GM18867 (cell line): ENCODE measurements around the gene NPNT.
"Not testable (repeated sequence)": the region's sequence is repeated elsewhere in the genome, so short reads cannot be mapped to it uniquely, and the experiment has no call there.

ENCODE experiments used
- ATAC-seq: cut with Tn5 transposase; IDR thresholded peaks from one replicate; pipeline ENCODE4 v1.9.1; 2021; ENCODE audit warnings: mild to moderate bottlenecking, moderate library complexity; ENCODE audit not compliant: unreplicated experiment

NPNT gene

GRCh38 chr4:105894660-105895582 lies at the start of gene NPNT:
NPNT (plus strand) TSS chr4:105895471; CDS start chr4:105895653, 182 bp downstream.
- ATAC-seq: no peak

- no peak for ATAC-seq
Observed at GRCh38 chr4:105845559-105845958, 49.7 kb upstream of the NPNT start.

- ATAC-seq: not testable (repeated sequence)
Observed at GRCh38 chr4:105848359-105848758, 46.9 kb upstream of the NPNT start.

- ATAC-seq: no peak
Observed at GRCh38 chr4:105851196-105851595, 44.1 kb upstream of the NPNT start.

GRCh38 chr4:105852230-105852629 lies 43.0 kb upstream of the NPNT start:
- ATAC-seq: not testable (repeated sequence)

GRCh38 chr4:105858466-105859040 lies 36.7 kb upstream of the NPNT start:
- ATAC-seq: no peak

- no peak for ATAC-seq
Observed at GRCh38 chr4:105859233-105859632, 36.0 kb upstream of the NPNT start.

GRCh38 chr4:105870963-105871362 lies 24.3 kb upstream of the NPNT start:
- no peak for ATAC-seq

GRCh38 chr4:105871997-105872396 lies 23.3 kb upstream of the NPNT start:
- ATAC-seq: no peak

GRCh38 chr4:105875233-105875632 lies 20.0 kb upstream of the NPNT start:
- no peak for ATAC-seq

GRCh38 chr4:105878668-105879067 lies 16.6 kb upstream of the NPNT start:
- no peak for ATAC-seq

GRCh38 chr4:105887508-105887907 lies 7.8 kb upstream of the NPNT start:
- no peak for ATAC-seq

- peak; percentile 60 for ATAC-seq
Observed at GRCh38 chr4:105895583-105896460, 551 bp downstream of the NPNT start.

GRCh38 chr4:105896461-105896942 lies 1.2 kb downstream of the NPNT start:
- peak; percentile 26 for ATAC-seq

GRCh38 chr4:105896984-105897775 lies 1.9 kb downstream of the NPNT start:
- ATAC-seq: no peak

- no peak for ATAC-seq
Observed at GRCh38 chr4:105900541-105900940, 5.3 kb downstream of the NPNT start.

GRCh38 chr4:105902550-105903262 lies 7.4 kb downstream of the NPNT start:
- no peak for ATAC-seq

GRCh38 chr4:105909787-105910281 lies 14.6 kb downstream of the NPNT start:
- no peak for ATAC-seq

- ATAC-seq: no peak
Observed at GRCh38 chr4:105911426-105911825, 16.2 kb downstream of the NPNT start.
